Natural killer cell (primary cell): ENCODE results near the gene NRP1. TPM values are rescaled to one million over a fixed set of nuclear protein-coding genes. Genes with fewer than 3 reads are reported as not detected.
"Not testable (repeated sequence)": the region's sequence is repeated elsewhere in the genome, so short reads cannot be mapped to it uniquely, and the experiment has no call there.

ENCODE experiments used
- ATAC-seq, 3 donors: fragments of 150-1000 bp in 2 of 3; fragments of 200-7000 bp in 1 of 3; cut with Tn5 transposase; 1 replicate in 1 of 3; 2 replicates in 2 of 3; pipeline ENCODE4 v1.10.0; 2021; ENCODE audit warnings: mild to moderate bottlenecking in 2 of 3, moderate library complexity in 2 of 3
- DNase-seq, 2 donors: peaks; one replicate each; pipeline versions ENCODE4 v3.0.0 to v3.0.0-alpha.2; 2013 to 2021; ENCODE audit warnings: mixed read lengths in 1 of 2
- H3K27ac ChIP-seq: one replicate; pipeline ENCODE4 v1.5.1; 2013; ENCODE audit warnings: mild to moderate bottlenecking, low read length
- H3K27me3 ChIP-seq: one replicate; pipeline ENCODE4 v1.6.1; 2013; ENCODE audit warnings: low read length; ENCODE audit not compliant: control insufficient read depth, insufficient read depth
- H3K36me3 ChIP-seq: one replicate; pipeline ENCODE4 v1.6.1; 2013; ENCODE audit warnings: low read length; ENCODE audit not compliant: control insufficient read depth, insufficient read depth
- H3K4me1 ChIP-seq: one replicate; pipeline ENCODE4 v1.6.1; 2013; ENCODE audit warnings: low read length; ENCODE audit not compliant: control insufficient read depth, insufficient read depth
- H3K4me3 ChIP-seq: one replicate; pipeline ENCODE4 v1.5.1; 2013; ENCODE audit warnings: low read length
- H3K9me3 ChIP-seq: one replicate; pipeline ENCODE4 v1.6.1; 2013; ENCODE audit warnings: low read length; ENCODE audit not compliant: control insufficient read depth, insufficient read depth
- H3K27ac Mint-ChIP-seq, 2 donors: one replicate each; pipeline ENCODE4 v1.8.0; 2022; ENCODE audit warnings: mild to moderate bottlenecking in 2 of 2, mixed read lengths in 2 of 2, moderate library complexity in 1 of 2
- H3K27me3 Mint-ChIP-seq, 2 donors: one replicate each; pipeline ENCODE4 v1.8.0; 2022; ENCODE audit warnings: low read depth in 2 of 2, mixed read lengths in 2 of 2
- H3K36me3 Mint-ChIP-seq: one replicate; pipeline ENCODE4 v1.8.0; 2022; ENCODE audit warnings: mixed read lengths
- H3K4me1 Mint-ChIP-seq, 2 donors: one replicate each; pipeline ENCODE4 v1.8.0; 2022; ENCODE audit warnings: mixed read lengths in 2 of 2
- H3K4me3 Mint-ChIP-seq: one replicate; pipeline ENCODE4 v1.8.0; 2022; ENCODE audit warnings: mild to moderate bottlenecking, moderate library complexity, mixed read lengths
- H3K9me3 Mint-ChIP-seq, 2 donors: one replicate each; pipeline ENCODE4 v1.8.0; 2022; ENCODE audit warnings: mixed read lengths in 2 of 2
- WGBS: methylation state at CpG from one replicate; pipeline ENCODE4 v1.1.7; 2013; ENCODE audit warnings: missing lambda C conversion rate; ENCODE audit not compliant: insufficient coverage; 5-methylcytosine and 5-hydroxymethylcytosine counted together
- intact Hi-C: fragments of 100-400 bp; cut with micrococcal nuclease; formaldehyde crosslinking; loops from one replicate; pipeline ENCODE4 v1.14.2; 2022
- total RNA-seq, 4 donors: library from RNA; stranded (reverse); fragments of 120-200 nt in 1 of 4; gene quantifications; one replicate each; pipeline versions ENCODE4 v1.2.3 to v1.2.4, GENCODE V29; 2013 to 2022
- TF ChIP-seq, protein P1 (sequence below): fragments of 200-600 bp; IDR thresholded peaks from one replicate; pipeline ENCODE4 v1.8.0; 2022; ENCODE audit warnings: antibody characterized with exemption

The NRP1 gene
- total RNA-seq, 3 donors from 2014 or later (not counting 1 experiment from before 2014, with no cell fraction given), result 0.16 to 1.5 TPM; not detected in 1

DNA sequence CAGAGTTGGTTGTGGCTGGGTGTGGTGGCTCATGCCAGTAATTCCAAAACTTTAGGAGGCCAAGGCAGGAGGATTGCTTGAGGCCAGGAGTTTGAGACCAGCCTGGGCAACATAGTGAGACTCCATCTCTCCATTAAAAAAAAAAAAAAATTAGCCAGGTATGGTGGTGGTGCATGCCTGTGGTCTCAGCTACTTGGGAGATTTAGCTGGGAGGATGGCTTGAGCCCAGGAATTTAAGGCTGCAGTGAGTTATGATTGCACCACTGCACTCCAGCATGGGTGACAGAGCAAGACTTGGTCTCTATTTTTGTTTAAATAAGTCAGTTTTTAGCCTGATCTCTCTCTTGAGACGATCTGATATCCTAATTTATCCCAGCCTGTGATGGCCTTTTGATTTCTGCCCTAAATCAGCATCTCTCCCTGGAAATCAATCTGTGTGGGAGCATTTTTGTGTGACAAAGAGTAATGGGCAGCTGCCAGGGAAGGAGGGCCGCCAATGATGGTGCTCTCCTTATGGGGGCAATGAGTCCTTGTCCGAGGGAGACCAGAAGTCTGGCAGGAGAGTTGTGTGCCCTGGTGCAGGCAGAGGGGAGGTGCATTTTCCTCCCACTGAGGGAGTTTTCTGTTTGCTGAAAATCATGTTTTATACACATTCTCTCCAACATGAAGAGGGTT is 111.0 kb downstream of the NRP1 start:
- Histone ChIP-seq H3K36me3 (no peaks in the 10 kb centered on the region), H3K9me3 (no peaks in the 10 kb centered on the region), H3K4me1 (no peaks in the 10 kb centered on the region), H3K27ac (no peak overlapping the region), H3K4me3 (no peak overlapping the region), H3K27me3 (no peaks in the 10 kb centered on the region)
- no peaks in the 10 kb centered on the region for H3K36me3 Mint-ChIP-seq
- DNase-seq, result no peak
- TF ChIP-seq, protein P1, sequence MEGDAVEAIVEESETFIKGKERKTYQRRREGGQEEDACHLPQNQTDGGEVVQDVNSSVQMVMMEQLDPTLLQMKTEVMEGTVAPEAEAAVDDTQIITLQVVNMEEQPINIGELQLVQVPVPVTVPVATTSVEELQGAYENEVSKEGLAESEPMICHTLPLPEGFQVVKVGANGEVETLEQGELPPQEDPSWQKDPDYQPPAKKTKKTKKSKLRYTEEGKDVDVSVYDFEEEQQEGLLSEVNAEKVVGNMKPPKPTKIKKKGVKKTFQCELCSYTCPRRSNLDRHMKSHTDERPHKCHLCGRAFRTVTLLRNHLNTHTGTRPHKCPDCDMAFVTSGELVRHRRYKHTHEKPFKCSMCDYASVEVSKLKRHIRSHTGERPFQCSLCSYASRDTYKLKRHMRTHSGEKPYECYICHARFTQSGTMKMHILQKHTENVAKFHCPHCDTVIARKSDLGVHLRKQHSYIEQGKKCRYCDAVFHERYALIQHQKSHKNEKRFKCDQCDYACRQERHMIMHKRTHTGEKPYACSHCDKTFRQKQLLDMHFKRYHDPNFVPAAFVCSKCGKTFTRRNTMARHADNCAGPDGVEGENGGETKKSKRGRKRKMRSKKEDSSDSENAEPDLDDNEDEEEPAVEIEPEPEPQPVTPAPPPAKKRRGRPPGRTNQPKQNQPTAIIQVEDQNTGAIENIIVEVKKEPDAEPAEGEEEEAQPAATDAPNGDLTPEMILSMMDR, result no peak
- H3K27ac Mint-ChIP-seq, result no peak overlapping the region
- no peaks in the 10 kb centered on the region for H3K4me1 Mint-ChIP-seq
- no peaks in the 10 kb centered on the region for H3K9me3 Mint-ChIP-seq
- ATAC-seq, result no peak
- intact Hi-C loops, result no loop called here
- peaks cover 7 to 8% of the 10 kb centered on the region in 2 donors for H3K27me3 Mint-ChIP-seq
- no peak overlapping the region for H3K4me3 Mint-ChIP-seq
- WGBS, result 80% methylated on average over 2 of the region's 3 CpGs

DNA sequence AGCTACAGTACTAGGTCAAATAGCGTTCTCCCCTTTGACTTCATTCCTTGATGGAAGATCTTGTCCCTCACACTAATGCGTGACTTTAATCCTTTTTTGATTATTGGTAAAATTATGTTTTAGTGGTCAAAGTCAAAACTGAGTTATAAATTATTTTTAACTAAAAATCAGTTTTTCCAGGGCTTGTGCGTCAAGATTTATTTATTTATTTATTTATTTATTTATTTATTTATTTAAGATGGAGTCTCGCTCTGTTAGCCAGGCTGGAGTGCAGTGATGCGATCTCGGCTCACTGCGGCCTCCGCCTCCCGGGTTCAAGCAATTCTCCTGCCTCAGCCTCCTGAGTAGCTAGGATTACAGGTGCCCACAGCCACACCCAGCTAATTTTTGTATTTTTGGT is 112.2 kb downstream of the NRP1 start:
- WGBS, result 89% methylated on average over 7 of the region's 9 CpGs
- H3K4me1 Mint-ChIP-seq, result not testable (repeated sequence)

DNA sequence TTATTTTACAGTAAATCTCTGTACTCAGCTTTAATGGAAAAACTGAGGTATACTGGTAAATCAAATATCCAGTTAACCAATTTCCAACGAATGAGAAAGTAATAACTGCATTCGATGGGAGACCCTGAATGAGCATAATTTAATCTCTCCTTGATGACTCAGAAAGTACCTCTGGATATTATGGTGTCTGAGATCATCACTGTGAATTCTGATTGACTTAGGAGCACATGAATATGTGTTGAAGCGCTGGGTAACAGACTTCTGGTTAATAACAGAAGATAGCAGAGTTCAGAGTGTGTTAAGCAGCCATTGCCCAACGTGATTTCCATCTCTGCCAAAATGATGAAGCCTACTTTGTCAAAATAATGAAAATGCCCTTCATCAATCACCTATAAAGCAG is 116.6 kb downstream of the NRP1 start:
- Mint-ChIP-seq H3K4me3 (no peak overlapping the region), H3K4me1 (peaks cover 0 to 6% of the 10 kb centered on the region in 2 donors), H3K27ac (no peak overlapping the region), H3K9me3 (no peaks in the 10 kb centered on the region), H3K36me3 (no peaks in the 10 kb centered on the region), H3K27me3 (peaks cover 0 to 3% of the 10 kb centered on the region in 2 donors)
- Histone ChIP-seq H3K4me1 (no peaks in the 10 kb centered on the region), H3K36me3 (no peaks in the 10 kb centered on the region), H3K27ac (no peak overlapping the region), H3K9me3 (no peaks in the 10 kb centered on the region), H3K27me3 (no peaks in the 10 kb centered on the region), H3K4me3 (no peak overlapping the region)
- TF ChIP-seq, protein P1, result no peak
- WGBS, result 68% methylated on average over 4 of the region's 4 CpGs
- DNase-seq, result no peak
- ATAC-seq, result no peak
- intact Hi-C loops, result no loop called here

More for the DNA sequence above, 112.2 kb downstream of the NRP1 start:
- H3K36me3 Mint-ChIP-seq, H3K4me3 ChIP-seq, DNase-seq, H3K9me3 Mint-ChIP-seq, H3K4me1 ChIP-seq, H3K36me3 ChIP-seq, H3K27me3 ChIP-seq, H3K27me3 Mint-ChIP-seq, H3K4me3 Mint-ChIP-seq, ATAC-seq, H3K27ac Mint-ChIP-seq, H3K27ac ChIP-seq, H3K9me3 ChIP-seq, intact Hi-C loops: not testable (repeated sequence)

DNA sequence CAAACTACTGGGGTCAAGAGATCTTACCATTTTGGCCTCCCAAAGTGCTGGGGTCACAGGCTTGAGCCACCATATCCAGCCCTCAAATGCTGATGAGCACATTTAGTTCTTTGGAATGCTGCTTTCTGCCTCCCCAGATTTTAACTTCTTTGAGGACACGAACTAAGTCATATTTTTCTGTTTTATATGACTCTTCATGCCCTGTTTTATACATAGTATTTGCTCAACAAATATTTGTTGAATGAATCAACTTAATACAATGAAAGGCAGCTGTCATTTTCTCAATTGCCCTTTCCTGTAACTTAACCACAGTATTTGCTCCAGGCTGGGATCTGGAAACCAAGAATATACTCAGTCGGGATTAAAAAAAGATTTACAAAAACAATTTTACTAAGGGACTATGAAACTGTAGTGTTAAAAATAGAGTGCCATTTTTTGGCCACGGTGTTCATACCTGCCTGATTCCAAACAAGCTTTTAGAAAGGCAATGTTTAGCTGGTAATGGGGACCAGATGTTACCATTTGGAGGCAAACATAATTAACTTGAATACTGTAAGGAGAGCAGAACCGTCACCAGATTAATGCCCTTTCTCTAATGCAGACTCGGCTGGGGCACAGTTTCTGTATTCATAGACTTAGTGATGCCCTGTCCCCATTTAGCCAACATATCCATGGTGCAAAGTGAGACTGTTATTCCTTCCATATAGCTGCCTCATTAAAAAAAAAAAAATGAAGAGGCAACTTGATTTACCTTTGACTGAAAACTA is 117.6 kb downstream of the NRP1 start:
- ATAC-seq (no peak), DNase-seq (no peak)
- H3K9me3 ChIP-seq, result no peaks in the 10 kb centered on the region
- intact Hi-C loops, result no loop called here
- no peak overlapping the region for H3K4me3 ChIP-seq
- Mint-ChIP-seq H3K36me3 (no peaks in the 10 kb centered on the region), H3K4me3 (no peak overlapping the region), H3K27ac (no peak overlapping the region), H3K4me1 (peaks cover 0 to 6% of the 10 kb centered on the region in 2 donors), H3K27me3 (peaks cover 0 to 3% of the 10 kb centered on the region in 2 donors), H3K9me3 (no peaks in the 10 kb centered on the region)
- TF ChIP-seq, protein P1, result no peak
- no peaks in the 10 kb centered on the region for H3K27me3 ChIP-seq
- no peaks in the 10 kb centered on the region for H3K36me3 ChIP-seq
- no peaks in the 10 kb centered on the region for H3K4me1 ChIP-seq
- no peak overlapping the region for H3K27ac ChIP-seq
- 83% methylated on average over 5 of the region's 5 CpGs for WGBS
